HEK293 (cell line): ENCODE results near the gene TMEM233.
A peak's percentile ranks its signal among the peaks of the same experiment; 100 is the strongest.

Experiments used
- CTCF ChIA-PET: fragments of 350-600 bp; formaldehyde crosslinking; extraction: SDS; loops from one replicate; lab custom pipeline; 2021; ENCODE audit warnings: antibody characterized with exemption; lab: Yijun Ruan, JAX
- POLR2A ChIA-PET: fragments of 300-600 bp; formaldehyde crosslinking; extraction: SDS; loops from one replicate; lab custom pipeline; 2020; ENCODE audit warnings: antibody characterized with exemption, inconsistent platforms; lab: Yijun Ruan, JAX
- H3K27ac ChIP-seq: fragments of 200-500 bp; sonication (Bioruptor generic); 2 replicates; pipeline ENCODE4 v1.5.1; 2014; ENCODE audit warnings: low read depth, low read length, control low read depth, inconsistent platforms; ENCODE audit errors: extremely low read depth
- H3K36me3 ChIP-seq, 2 experiments: fragments of 200-500 bp in 1 of 2; sonication (Bioruptor generic) in 1 of 2; 1 replicate in 1 of 2; 2 replicates in 1 of 2; pipeline ENCODE4 v1.5.1; 2014 to 2017; ENCODE audit warnings: inconsistent platforms in 2 of 2, low read length in 2 of 2; ENCODE audit not compliant: control insufficient read depth in 2 of 2, insufficient read depth in 1 of 2
- H3K4me1 ChIP-seq: fragments of 200-500 bp; sonication (Bioruptor generic); 2 replicates; pipeline ENCODE4 v1.5.1; 2014; ENCODE audit warnings: mild to moderate bottlenecking, low read length, inconsistent platforms; ENCODE audit not compliant: control insufficient read depth, insufficient read depth
- H3K4me3 ChIP-seq: 2 replicates; pipeline ENCODE4 v1.5.1; 2011; ENCODE audit warnings: low read depth, mild to moderate bottlenecking, control low read depth, low read length, moderate library complexity
- H3K9me3 ChIP-seq: fragments of 200-500 bp; sonication (Bioruptor generic); 2 replicates; pipeline ENCODE4 v1.5.1; 2014; ENCODE audit warnings: low read depth, low read length, inconsistent platforms; ENCODE audit not compliant: control insufficient read depth, insufficient read depth
- BCL11B ChIP-seq: fragments of 450-650 bp; formaldehyde crosslinking; IDR thresholded peaks from 2 replicates; pipeline ENCODE4 v1.5.1; 2016; ENCODE audit warnings: low read depth, missing biosample characterization, missing genetic modification characterization
- EGR2 ChIP-seq: fragments of 450-650 bp; formaldehyde crosslinking; IDR thresholded peaks from 2 replicates; pipeline ENCODE4 v1.5.1; 2016; ENCODE audit warnings: low read depth, missing biosample characterization, missing genetic modification characterization
- KLF17 ChIP-seq: fragments of 450-650 bp; formaldehyde crosslinking; IDR thresholded peaks from 2 replicates; pipeline ENCODE4 v1.5.1; 2016; ENCODE audit warnings: missing biosample characterization, missing genetic modification characterization
- PRDM10 ChIP-seq: fragments of 450-650 bp; formaldehyde crosslinking; IDR thresholded peaks from 2 replicates; pipeline ENCODE4 v1.5.1; 2016; ENCODE audit warnings: missing biosample characterization, missing genetic modification characterization
- PRDM6 ChIP-seq: fragments of 450-650 bp; formaldehyde crosslinking; IDR thresholded peaks from 2 replicates; pipeline ENCODE4 v1.5.1; 2017; ENCODE audit warnings: missing biosample characterization, missing genetic modification characterization
- SP3 ChIP-seq: fragments of 450-650 bp; formaldehyde crosslinking; IDR thresholded peaks from 2 replicates; pipeline ENCODE4 v1.5.1; 2016; ENCODE audit warnings: missing biosample characterization, missing genetic modification characterization
- ZBTB6 ChIP-seq: fragments of 450-650 bp; formaldehyde crosslinking; IDR thresholded peaks from 2 replicates; pipeline ENCODE4 v1.5.1; 2017; ENCODE audit warnings: missing biosample characterization, missing genetic modification characterization
- ZNF280C ChIP-seq: fragments of 450-650 bp; formaldehyde crosslinking; IDR thresholded peaks from 2 replicates; pipeline ENCODE4 v1.5.1; 2016; ENCODE audit warnings: missing biosample characterization, missing genetic modification characterization
- ZNF404 ChIP-seq: fragments of 450-650 bp; formaldehyde crosslinking; IDR thresholded peaks from 2 replicates; pipeline ENCODE4 v1.5.1; 2017; ENCODE audit warnings: missing biosample characterization, missing genetic modification characterization
- ZNF416 ChIP-seq: fragments of 450-650 bp; formaldehyde crosslinking; IDR thresholded peaks from 2 replicates; pipeline ENCODE4 v1.5.1; 2016; ENCODE audit warnings: missing biosample characterization, missing genetic modification characterization
- ZNF433 ChIP-seq: fragments of 450-650 bp; formaldehyde crosslinking; IDR thresholded peaks from 2 replicates; pipeline ENCODE4 v1.5.1; 2016; ENCODE audit warnings: missing biosample characterization, missing genetic modification characterization, low read depth
- ZNF560 ChIP-seq: fragments of 450-650 bp; formaldehyde crosslinking; IDR thresholded peaks from 2 replicates; pipeline ENCODE4 v1.5.1; 2017; ENCODE audit warnings: missing biosample characterization, missing genetic modification characterization, borderline replicate concordance
- ZNF626 ChIP-seq: fragments of 450-650 bp; sonication (Bioruptor Pico); formaldehyde crosslinking; IDR thresholded peaks from 2 replicates; pipeline ENCODE4 v1.5.1; 2018; ENCODE audit warnings: missing biosample characterization, missing genetic modification characterization, inconsistent platforms

Gene TMEM233

GRCh38 chr12:119664642-119665041 is 71.1 kb downstream of the TMEM233 start (continued):
- TF ChIP-seq ZBTB6 = no peak

GRCh38 chr12:119665164-119665929 is 71.8 kb downstream of the TMEM233 start:
- CTCF ChIA-PET = interaction anchor here (1.4 kb wide), 2 partner anchors 16 to 221 kb away, joined by 4 to 6 read pairs; no protein-coding TSS in a partner anchor
- H3K36me3 ChIP-seq = peaks cover 0 to 8% of the 10 kb centered on the region in 2 experiments; a peak in 2 of 3 replicates
- TF ChIP-seq ZNF433 (tag by site-specific recombination) (no peak), KLF17 (tag by site-specific recombination) (no peak), PRDM10 (tag by site-specific recombination) (0 out of 2 replicates have a peak, but pooled peaks have one; percentile 24)
- TF ChIP-seq, all 188 proteins: peak for 1

GRCh38 chr12:119666226-119666795 is 72.7 kb downstream of the TMEM233 start:
- CTCF ChIA-PET = interaction anchor here (0.7 to 1.4 kb wide), 2 partner anchors 13 to 222 kb away, joined by 4 to 6 read pairs; no protein-coding TSS in a partner anchor

More at GRCh38 chr12:119665164-119665929, 71.8 kb downstream of the TMEM233 start:
- no peaks in the 10 kb centered on the region for H3K4me1 ChIP-seq
- no peak overlapping the region for H3K4me3 ChIP-seq
- H3K27ac ChIP-seq = no peak overlapping the region
- H3K9me3 ChIP-seq = no peaks in the 10 kb centered on the region
- POLR2A ChIA-PET = no interaction called here

More at GRCh38 chr12:119666226-119666795, 72.7 kb downstream of the TMEM233 start:
- no peaks in the 10 kb centered on the region for H3K9me3 ChIP-seq
- H3K4me1 ChIP-seq = no peaks in the 10 kb centered on the region
- no peak overlapping the region for H3K27ac ChIP-seq
- no peak overlapping the region for H3K4me3 ChIP-seq
- H3K36me3 ChIP-seq = peaks cover 4 to 17% of the 10 kb centered on the region in 2 experiments
- POLR2A ChIA-PET = no interaction called here
- no peak for TF ChIP-seq ZNF416 (tag by site-specific recombination)
- no peak for TF ChIP-seq EGR2
- no peak for TF ChIP-seq ZNF280C
- no peak for TF ChIP-seq BCL11B
- no peak for TF ChIP-seq SP3 (tag by site-specific recombination)
- TF ChIP-seq ZNF404 (tag by site-specific recombination) = no peak
- no peak for TF ChIP-seq ZNF626 (tag by site-specific recombination)
- TF ChIP-seq ZNF560 (tag by site-specific recombination) = no peak
- no peak for TF ChIP-seq PRDM6 (tag by site-specific recombination)
